SW480 (cell line): Measurements from ENCODE around the gene SMYD3.
"Not testable (repeated sequence)": the region's sequence is repeated elsewhere in the genome, so short reads cannot be mapped to it uniquely, and the experiment has no call there.

ENCODE experiments used
- DNase-seq: peaks from one replicate; pipeline ENCODE4 v3.0.0-alpha.2; 2016; ENCODE audit warnings: low spot score

SMYD3 gene

DNA sequence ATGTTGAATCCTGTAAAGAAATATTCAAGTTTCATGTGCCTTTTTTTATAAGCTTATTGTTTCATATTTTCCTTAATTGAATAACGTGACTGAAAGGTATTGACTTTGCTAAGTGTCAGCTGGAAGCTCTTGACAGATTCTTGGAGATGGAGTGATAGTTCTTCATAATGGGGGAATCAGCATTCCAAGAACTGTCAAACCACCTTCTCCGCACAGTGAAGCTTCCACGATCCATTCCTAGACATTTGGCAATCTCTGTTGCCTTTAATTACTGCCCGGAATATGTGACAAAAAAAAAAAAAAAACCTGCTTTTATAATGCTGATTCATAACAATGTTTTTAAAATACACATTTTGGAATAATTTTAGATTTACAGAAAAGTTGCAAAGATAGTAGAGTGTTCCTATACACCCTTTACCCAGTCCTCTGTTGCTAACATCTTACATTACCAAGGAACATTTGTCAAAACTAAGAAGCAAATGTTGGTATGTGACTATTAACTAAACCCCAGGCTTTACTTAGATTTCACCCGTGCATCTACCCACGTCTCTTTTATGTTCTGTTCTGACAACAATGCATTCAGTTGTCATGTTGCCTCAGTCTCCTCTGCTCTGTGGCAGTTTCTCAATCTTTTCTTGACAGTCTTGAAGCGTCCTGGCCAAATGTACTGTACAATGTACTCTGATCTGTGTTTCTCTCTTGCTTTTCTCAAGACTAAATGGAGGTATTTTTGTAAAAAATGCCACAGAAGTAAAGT is 674.1 kb downstream of the SMYD3 start:
- DNase-seq: no peak

DNA sequence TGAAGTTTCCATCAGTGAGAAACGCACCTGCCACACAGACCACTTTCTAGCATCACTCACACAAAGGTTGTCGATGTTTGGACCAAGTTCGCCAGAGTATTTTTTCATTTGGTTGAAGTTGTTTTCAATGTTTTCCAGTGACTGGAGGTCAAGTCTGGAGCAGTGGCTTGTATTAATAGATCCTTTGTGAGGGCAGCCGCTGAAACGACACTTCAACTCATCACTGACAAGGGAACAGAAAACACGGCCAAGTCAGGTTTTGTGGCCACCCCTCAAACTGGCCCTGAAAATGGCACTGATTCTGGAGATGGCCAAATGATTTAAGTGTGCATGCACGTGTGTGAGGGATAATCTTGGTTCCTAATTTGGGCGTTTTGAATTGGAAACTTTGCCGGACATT is 675.6 kb downstream of the SMYD3 start:
- no peak for DNase-seq

DNA sequence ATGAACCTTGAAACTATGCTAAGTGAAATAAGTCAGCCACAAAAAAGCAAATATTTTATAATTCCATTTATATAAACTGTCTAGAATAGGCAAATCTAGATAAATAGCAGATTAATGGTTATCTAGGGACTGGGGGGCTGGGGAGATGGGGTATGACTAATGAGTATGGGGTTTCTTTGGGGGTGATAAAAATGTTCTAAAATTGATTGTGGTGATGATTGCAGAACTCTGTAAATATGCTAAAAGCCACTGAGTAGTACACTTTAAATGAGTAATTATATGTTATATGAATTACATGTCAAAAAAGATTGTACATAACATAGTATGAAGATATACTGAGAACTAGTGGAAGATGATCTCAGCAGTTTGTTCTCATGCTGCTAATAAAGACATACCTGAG is 677.3 kb downstream of the SMYD3 start:
- no peak for DNase-seq

DNA sequence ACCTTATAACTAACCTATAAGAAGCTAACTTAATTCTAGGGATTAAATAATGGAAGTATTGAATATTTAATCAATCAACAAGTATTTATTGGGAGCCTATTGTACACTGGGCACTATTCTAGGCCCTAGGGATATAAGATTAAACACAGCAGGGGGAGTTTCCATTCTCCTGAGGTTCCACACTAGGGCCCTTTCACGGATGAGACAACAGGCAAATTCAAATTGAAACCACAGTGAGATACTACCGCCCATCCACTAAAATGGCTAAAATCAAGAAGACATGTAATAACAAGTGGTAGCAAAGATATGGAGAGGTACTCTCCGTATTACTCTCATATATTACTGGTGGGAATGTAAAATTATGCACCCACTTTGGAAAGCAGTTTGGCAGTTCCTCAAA is 677.9 kb downstream of the SMYD3 start:
- no peak for DNase-seq

DNA sequence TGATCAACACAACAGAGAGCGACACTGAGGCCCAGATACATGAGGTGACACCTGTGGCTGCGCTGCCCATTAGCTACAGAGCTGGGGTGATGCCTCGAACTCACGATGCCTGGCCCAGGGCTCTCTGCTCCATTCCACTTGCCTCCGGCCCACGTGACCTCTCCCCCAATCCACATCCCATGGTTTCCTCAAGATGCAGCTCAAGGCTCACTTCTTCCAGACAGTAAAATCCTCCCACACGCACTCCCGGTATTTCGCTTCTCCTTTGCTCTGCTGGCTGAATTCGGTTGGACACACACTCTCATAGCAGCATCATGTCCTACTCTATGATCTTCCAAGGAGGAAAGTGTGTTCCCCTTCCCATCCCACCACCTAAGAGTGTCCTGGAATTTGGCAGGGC is 679.8 kb downstream of the SMYD3 start:
- DNase-seq: no peak

DNA sequence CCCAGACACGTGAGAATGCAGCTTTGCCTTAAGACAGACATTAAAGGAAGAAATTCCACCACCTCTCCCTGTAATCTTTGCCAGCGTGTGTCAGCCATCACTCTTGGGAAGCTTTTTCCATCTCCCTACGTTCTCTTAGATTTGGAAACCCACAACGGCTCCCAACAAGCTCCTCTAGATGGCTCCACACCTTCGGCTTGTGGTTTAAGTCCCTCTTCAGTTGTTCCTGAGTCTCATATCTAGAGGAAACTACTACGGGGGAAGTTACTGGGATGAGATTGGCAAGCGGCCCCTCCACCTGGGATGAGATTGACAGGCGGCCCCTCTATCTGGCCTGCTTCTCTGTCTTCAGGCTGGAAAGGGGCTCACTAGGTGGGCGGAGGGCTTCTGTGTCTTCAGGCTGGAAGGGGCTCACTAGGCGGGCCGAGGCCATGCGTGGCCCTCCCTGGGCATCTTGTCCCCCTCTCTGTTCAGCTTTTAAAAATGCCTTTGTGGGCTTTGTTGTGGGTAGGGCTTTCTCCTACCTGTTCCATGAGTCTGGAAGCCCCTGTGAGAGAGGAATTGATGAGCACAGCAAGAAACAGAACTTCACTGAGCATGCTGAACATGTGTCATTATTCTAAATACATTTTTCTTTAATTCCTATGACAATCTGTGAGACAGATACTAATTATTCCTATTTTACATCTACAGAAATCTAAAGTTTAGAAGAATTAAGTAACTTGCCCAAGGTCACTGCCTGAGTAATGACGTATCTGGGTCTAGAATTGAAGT is 681.8 kb downstream of the SMYD3 start:
- no peak for DNase-seq

DNA sequence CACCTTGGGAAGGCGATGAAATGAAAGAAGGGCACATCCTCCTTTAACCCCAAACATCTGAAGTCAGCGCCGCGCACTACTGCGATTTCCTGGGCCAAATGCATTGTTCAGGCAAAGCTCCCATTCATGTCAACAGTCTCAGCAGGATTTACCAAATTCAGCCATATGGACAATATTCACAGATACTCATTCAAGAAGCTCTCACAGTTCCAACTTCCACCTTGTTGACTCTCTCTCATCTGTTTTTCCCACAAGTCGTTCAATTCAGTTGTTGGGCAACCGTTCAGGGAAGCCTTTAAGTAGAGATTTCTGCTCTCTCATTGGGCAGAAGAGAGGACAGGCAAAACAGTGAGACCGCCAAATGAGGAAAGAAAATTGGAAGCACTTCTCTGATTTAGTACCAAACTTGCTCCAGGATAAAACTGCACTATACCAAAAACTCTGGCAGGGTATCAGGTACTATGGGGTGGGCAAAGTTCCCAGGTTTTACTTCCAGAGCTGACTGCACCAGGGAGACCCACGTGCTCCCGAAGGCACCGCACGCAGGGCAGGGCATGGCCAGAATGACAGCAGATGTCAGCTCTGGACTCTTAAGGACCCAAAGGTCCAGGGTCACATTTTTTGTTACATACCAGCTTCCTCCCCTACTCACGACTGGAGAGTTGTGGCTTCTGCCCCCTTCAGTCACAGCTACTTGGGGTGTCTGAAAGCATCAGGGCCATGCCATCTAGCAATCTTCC is 683.5 kb downstream of the SMYD3 start:
- no peak for DNase-seq

DNA sequence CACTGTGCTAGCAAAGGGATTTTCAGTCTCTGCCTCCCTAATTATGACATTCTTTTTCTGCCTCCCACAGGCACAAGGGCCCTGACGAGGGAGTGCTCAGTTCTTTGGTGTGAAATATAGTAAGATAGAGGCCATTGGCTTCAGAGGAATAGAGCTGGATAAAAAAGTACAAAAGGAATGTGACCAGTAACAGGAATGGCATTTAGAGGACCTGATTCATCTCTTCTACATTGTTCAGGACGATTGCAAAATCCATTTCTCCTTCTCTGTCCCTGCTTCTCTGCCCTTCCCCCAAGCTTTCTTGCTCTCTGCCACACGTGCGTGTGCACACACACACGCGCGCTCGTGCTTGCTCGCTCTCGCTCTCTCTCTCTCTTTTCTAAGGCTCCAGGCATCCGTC is 684.1 kb downstream of the SMYD3 start:
- peak; percentile 23 for DNase-seq

DNA sequence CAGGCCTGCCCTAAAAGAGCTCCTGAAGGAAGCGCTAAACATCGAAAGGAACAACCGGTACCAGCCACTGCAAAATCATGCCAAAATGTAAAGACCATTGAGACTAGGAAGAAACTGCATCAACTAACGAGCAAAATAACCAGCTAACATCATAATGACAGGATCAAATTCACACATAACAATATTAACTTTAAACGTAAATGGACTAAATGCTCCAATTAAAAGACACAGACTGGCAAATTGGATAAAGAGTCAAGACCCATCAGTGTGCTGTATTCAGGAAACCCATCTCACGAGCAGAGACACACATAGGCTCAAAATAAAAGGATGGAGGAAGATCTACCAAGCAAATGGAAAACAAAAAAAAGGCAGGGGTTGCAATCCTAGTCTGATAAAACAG is 688.7 kb downstream of the SMYD3 start:
- not testable (repeated sequence) for DNase-seq

DNA sequence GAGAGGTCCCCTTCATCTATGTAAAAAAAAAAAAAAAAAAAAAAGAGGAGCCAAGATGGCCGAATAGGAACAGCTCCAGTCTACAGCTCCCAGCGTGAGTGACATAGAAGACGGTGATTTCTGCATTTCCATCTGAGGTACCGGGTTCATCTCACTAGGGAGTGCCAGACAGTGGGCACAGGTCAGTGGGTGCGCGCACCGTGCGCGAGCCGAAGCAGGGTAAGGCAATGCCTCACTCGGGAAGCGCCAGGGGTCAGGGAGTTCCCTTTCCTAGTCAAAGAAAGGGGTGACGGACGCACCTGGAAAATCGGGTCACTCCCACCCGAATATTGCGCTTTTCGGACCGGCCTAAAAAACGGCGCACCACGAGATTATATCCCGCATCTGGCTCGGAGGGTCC is 690.6 kb downstream of the SMYD3 start:
- not testable (repeated sequence) for DNase-seq

DNA sequence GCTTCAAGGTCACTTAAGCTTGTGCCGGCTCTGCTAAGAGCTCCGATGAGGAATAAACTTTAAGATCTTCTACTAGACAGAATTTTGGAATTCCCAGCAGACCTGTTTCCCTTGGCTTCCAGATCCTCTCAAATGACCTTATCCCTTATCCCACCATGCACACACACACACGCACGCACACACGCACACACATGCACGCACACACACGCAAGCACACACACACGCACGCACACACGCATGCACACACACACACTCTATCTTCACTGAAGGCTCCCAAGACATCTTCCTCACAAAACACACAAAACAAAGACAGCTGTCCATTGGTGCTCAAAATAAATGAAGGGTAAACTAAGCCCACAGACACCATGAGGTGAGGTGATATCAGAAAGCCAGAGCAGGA is 692.4 kb downstream of the SMYD3 start:
- no peak for DNase-seq

DNA sequence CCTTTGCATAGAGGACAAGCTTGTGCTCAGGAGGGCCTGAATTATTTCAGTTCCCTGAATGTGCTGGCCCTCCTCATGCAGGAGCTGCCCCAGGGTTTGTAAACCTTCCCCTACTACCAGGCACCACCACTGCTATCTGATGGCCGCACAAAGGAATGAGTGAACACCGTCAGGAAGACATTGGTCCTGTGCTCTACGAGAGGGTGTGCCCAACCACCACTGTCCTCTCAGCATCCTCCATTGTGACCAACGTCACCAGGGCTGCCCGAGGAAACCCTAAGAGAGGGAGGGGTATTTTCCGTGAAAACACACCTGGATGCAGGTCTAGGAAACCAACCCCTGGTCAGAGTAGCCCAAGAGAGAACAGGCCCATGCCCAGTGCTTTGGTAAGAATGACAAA is 694.8 kb downstream of the SMYD3 start:
- DNase-seq: no peak

DNA sequence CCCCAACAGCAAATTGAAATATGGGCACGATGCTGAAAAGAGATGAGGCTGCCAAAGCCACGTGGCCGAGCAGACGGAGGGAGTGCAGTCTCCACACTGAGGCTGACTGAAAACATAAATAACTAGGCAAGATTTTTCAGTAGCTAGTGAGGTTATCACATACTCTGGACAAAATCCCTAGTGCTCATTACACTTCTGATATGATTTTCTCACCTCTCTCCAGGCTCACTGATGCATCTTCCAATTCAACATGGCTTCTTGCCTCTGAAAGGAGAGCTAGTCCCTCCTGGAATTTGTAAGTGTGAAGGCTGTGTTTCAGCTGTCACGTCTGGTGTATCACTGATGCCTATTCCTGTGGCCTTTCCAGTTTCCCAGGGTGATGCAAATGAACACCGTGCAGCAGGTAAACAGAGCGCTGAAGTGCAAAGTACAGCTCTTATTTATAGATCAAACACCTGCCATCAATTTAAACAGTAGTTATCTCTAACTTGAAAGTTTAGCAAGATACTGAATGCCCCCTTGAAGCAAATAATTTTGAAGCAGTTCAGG is 696.2 kb downstream of the SMYD3 start:
- DNase-seq: peak; percentile 28

DNA sequence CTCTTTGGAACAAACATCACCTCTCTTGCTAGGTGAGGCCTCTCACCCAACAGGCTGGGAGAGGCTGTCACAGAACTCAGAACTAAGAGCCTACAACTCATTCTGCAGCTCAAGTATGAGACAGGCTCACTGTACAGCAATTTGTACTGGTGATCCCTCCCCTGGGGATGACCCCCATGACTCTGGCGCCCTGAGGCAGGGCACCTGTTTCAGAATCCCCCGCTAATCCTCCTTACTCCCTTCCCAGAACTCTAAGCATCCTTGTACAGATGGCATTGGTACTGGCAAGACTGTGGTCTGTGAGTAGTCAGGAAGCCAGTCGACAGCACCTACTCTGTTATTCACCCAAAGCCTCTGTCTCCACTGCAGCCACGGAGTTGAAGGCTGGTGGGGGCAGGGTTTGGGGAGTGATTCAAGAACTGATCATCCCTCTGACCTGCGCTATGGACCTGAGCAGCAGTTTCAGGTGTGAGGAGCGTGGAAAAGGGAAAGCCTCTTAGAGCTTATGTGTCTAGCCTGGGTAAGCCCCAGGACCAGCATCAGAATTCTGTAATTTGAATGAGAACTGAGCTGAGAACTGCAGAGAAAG is 696.8 kb downstream of the SMYD3 start:
- DNase-seq: no peak

DNA sequence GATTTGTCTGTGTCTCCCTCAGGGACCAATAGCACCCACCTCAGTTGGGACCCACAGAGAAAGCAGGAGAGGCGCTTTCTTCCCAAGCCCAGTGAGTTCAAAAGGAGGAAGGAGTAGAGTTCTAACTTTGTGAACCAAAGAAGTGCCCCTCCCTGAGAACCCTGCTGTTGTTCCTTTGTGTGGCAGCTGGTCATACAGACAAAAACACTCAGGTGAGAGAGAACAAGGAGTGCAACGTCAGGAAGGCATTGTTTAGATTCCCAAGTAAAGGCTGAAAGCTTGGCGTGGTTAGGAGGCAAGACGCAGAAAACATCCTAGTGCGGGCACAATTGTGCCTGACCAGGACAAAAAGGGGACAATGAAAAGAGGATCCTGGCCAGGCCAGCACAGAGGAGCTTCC is 697.7 kb downstream of the SMYD3 start:
- DNase-seq: no peak

DNA sequence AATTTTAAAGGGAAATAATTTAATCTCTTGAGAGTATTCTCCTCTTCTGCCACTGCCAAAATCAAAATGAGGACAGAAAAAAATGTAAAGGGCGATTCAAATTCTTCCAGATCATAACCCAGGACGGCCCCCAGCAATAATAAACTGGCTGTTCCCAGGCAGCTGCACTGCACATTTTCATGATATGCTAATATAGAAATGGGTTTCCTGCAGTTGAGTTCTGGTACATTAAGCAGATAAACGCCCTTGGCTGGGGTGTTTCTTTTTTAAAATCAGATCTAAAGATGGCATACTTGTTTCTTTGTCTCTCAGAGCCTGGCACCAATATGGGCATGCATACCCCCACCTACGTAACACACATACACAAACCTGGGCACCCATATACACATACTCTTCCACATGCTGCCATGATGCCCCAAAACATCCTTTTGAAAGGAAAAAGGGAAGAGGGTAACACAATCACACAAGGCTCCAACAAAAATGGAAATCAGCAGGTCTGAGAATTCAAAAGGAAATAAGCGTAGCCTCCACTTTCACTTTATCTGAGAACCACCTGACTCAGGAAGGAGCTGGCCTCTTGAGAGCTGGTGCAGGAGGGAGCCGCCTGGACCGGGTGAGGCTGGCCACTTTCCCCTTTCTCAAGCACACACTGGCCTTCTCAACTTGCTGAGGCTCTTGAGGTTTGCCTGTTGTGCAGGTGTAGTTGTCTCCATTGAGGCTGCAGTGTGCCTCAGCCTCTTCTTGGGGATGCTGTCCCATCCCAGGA is 698.9 kb downstream of the SMYD3 start:
- DNase-seq: no peak

DNA sequence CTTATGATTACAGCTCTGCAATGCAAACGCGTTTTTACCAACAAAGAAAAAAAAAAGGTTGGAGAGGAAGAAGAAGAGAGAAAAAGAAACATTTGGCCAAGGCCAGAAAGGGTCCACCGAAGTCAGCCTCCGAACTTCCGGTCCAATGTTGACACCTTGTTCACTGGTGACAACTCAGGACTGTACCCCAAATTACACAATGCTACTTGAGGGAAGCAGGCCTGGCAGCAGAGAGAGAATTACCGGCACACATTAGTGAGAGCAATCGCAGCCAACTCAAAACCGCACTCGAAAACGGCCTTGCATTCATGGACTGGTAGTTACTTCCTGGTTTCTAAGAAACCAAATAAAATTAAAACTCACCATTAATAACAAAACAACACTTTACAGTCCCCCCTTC is 699.8 kb downstream of the SMYD3 start:
- DNase-seq: no peak

DNA sequence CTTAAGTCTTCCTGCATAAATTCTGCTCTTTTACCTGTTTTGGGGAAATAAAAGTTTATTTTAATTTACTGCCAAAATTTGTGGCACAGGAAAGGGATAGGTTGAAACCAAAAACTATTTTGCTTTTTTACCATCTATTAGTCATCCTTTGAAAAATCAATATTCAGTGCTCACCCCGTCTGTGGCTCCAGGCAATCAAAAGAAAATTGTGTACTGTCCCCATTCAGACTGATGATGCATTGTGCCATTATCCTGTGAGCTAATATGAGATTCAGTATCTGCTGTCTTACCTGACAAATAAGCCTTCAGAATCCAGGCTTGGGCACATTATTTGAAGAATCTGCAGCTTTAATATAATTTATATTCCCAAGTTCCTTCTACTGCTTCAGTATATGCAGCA is 701.5 kb downstream of the SMYD3 start:
- no peak for DNase-seq

DNA sequence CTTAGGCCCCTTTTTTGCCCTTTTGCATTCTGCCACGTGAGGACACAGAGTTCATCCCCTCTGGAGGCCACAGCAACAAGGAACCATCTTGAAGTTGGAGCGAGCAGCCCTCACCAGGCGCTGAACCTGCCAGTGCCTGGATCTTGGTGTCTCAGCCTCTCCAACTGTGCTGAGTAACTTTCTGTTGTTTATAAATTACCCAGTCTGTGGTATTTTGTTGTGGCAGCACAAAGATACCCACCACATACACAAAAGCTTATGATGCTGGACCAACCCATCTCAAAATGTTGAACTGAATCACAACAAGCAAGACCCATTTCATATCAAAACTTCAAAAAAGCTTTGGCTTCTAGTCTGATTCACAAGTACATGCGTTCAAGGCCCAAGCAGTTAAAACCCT is 702.4 kb downstream of the SMYD3 start:
- DNase-seq: no peak

DNA sequence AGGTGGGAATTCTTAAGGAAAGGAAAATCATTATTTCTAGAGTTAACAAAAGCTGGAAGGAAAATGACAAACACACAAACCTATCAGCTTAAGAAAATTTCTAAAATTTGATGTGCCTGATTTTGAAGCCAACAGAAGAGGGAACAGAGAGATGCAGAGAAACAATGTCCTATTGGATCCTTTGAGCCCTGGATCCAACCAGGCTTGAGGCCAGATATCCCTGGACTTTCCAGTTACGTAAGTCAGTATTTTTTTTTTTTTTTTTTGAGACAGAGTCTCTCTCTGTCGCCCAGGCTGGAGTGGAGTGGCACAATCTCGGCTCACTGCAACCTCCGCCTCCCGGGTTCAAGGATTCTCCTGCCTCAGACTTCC is 703.4 kb downstream of the SMYD3 start:
- DNase-seq: no peak

DNA sequence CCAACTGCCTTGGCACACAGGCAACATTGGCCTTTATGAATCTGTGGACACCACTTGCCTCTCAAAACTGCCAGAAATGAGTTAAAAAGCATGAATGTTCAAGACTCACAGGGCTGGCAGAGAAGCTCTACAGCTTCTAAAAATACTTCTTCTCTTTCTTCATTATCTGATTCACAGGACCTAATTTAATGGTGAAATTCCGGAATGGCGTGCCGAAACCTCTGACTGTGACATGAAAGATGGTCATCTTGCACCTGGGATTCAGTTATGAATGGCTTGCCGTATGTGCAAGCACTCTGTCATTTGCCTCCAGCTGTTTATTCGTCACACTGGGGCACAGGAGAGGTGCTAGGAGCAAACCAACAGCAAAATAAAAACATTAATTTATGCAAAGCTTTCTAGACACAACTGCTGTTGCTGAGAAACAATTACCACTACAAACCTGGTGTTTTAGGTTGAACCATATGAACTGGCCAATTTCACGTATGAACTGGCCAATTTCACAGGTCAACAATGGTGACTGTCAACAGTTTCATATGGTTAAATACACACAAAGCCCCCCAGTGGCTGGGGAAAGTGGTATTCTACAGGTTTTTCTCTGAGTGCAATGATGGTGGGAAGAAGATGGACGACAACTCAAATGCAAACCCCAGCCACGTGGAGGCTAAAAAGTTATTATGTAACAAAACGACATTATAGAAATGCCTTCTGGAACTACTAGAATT is 704.0 kb downstream of the SMYD3 start:
- DNase-seq: no peak
